ENCODE data around the gene GGCX.

GGCX gene

DNA sequence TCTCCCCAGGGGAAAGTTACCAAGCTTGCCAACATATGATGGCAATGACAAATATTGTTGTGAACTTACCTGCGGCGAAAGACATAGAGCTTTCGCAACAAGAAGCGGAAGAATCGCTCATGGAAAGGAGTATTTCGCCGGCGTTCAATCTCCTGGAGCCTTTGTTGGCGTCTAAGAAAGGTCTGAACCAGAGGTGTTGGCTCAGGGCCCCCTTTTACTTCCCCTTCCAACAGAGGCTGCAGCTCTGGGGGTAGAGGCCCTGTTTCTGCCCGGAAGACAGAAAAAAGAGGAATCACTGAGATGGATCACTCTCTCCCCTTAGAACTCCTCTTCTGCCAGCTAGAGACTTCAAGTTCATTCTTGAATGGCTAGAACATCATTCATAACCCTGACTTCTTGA lies 10.8 kb downstream of the GGCX start:
- DNase-seq (ENCODE audit: low read depth): no peak
- TF ChIP-seq, protein P1, sequence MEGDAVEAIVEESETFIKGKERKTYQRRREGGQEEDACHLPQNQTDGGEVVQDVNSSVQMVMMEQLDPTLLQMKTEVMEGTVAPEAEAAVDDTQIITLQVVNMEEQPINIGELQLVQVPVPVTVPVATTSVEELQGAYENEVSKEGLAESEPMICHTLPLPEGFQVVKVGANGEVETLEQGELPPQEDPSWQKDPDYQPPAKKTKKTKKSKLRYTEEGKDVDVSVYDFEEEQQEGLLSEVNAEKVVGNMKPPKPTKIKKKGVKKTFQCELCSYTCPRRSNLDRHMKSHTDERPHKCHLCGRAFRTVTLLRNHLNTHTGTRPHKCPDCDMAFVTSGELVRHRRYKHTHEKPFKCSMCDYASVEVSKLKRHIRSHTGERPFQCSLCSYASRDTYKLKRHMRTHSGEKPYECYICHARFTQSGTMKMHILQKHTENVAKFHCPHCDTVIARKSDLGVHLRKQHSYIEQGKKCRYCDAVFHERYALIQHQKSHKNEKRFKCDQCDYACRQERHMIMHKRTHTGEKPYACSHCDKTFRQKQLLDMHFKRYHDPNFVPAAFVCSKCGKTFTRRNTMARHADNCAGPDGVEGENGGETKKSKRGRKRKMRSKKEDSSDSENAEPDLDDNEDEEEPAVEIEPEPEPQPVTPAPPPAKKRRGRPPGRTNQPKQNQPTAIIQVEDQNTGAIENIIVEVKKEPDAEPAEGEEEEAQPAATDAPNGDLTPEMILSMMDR (IDR thresholded peaks at IDR 0.05; ENCODE audit: low read length, missing control alignments): no peak

DNA sequence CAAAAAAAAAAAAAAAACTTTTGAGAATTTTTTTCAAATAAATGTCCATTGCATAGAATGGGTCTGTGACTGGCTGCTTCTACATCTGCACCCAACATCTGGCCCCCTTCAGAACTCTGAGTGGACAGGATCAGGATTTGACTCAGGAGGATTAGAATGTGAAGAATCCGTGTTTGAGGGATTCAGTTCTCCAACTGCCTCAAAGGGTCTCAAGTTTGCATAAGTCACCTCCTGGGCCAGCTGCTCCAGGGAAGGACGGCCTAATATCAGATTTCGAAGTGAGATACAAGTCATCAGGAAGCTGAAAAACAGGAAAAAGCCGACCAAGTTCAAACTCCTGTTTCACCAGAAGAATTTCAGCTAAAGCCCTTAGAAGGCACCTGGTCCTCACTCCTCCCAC lies 11.5 kb downstream of the GGCX start:
- TF ChIP-seq, protein P1 (IDR thresholded peaks at IDR 0.05; ENCODE audit: low read length, missing control alignments): no peak
- DNase-seq (ENCODE audit: low read depth): peak; percentile 94
- no peak overlapping the region for H3K4me3 ChIP-seq (replicated peaks; ENCODE audit: low read depth, low read length)

More for the DNA sequence above, 10.8 kb downstream of the GGCX start:
- H3K4me3 ChIP-seq (replicated peaks; ENCODE audit: low read depth, low read length): no peak overlapping the region

DNA sequence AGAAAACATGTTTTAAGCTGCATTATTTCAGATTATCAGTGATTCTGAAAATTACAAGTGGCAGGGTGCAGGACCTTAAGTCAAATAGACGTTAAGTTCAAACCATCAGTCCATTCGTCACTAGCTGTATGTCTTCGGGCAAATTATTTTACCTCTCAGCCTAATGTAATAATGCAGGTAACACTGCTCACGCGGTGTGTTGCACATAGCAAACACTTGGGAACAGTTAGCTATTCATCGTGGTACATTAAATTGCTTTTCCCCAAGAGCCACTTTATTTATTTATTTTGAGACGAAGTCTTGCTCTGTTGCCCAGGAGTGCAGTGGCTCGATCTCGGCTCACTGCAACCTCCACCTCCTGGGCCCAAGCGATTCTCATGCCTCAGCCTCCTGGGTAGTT lies 12.2 kb downstream of the GGCX start:
- no peak for DNase-seq (ENCODE audit: low read depth)
- TF ChIP-seq, protein P1 (IDR thresholded peaks at IDR 0.05; ENCODE audit: low read length, missing control alignments): no peak
- no peak overlapping the region for H3K4me3 ChIP-seq (replicated peaks; ENCODE audit: low read depth, low read length)

DNA sequence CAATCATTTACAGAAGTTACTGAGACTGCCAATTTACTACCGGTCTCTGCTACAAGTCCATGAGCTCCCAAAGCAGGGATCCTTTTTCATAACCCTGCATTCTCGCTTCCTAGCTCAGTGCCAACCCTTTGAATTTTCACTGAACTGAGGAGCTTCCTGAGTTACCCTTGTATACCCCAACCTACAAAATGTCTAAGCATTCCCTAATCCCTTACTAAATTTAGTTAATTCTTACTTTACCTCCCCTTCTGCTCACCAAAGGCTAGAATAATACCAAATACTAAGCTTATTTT lies 12.7 kb downstream of the GGCX start:
- DNase-seq (ENCODE audit: low read depth): no peak
- TF ChIP-seq, protein P1 (IDR thresholded peaks at IDR 0.05; ENCODE audit: low read length, missing control alignments): no peak
- no peak overlapping the region for H3K4me3 ChIP-seq (replicated peaks; ENCODE audit: low read depth, low read length)

DNA sequence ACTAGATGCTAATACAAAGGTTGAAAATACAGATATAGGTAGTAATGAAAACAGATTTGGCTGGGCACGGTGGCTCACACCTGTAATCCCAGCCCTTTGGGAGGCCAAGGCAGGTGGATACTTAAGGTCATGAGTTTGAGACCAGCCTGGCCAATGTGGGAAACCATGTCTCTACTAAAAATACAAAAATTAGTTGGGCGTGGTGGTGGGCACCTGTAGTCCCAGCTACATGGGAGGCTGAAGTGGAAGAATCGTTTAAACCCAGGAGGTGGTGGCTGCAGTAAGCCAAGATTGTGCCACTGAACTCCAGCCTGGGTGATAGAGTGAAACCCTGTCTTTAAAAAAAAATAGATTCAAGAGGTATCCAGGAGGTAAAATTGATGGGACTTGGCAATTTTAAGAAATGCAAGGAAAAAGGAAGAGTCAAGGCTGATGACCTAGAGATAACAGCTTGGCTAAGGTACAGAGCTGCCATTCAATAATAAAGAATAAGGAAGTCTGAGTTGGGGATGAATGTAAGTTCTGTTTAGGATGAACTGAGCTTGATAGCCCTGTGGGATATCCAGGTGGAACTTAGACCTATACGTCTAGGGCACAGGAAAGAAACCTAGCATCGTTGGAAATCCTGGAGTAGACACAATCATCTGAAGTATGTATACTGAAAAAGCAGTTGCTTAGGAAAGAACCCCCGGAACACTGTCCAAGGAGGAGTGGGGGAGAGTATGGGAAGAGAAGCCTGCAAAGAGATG lies 13.3 kb downstream of the GGCX start:
- TF ChIP-seq, protein P1 (IDR thresholded peaks at IDR 0.05; ENCODE audit: low read length, missing control alignments): no peak
- peak; percentile 33 for DNase-seq (ENCODE audit: low read depth)
- H3K4me3 ChIP-seq (replicated peaks; ENCODE audit: low read depth, low read length): no peak overlapping the region

DNA sequence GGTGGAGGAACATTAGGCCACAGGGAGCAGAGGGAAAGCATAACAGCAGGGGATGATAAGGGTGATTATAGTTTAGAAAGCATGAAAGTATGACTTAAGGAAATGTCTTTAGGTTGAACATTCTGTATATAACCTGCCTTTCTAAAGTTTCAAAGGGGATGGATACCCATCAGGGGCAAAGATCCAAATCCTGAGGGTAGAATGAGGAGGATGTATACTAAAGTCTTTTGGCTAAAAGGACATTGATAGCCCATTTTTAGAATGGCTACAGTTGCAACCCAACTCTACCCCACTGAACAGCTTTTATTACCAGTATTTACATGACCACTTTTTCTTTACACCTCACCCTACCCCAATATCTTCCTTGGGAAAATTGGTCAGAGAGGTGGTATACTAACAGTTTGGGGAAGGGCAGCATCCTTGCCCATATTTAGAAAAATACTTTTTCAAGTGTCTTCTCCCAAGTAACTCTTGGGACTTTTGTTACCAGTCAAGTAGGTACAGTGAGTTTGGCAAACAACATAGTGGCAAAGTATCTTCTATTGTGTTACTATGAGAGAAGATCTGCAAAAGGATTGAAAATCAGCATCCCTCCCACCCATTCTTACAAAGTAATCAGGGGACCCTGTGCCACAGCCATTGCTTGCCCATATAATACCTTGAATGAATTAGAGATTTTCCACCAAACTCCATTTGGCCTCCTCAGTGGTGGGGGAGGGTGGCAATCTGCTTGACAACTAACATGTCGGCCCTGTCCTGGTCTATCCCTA lies 14.0 kb downstream of the GGCX start:
- DNase-seq (ENCODE audit: low read depth): no peak
- no peak overlapping the region for H3K4me3 ChIP-seq (replicated peaks; ENCODE audit: low read depth, low read length)
- TF ChIP-seq, protein P1 (IDR thresholded peaks at IDR 0.05; ENCODE audit: low read length, missing control alignments): no peak

Data from fibroblast of pulmonary artery (primary cell).